Muscle layer of colon (tissue), 2 donors: Measurements from ENCODE around the gene MYO7A.

Experiments
- H3K27ac ChIP-seq: one replicate; pipeline ENCODE4 v1.7.0; 2013; ENCODE audit warnings: low read depth, mild to moderate bottlenecking, low read length, moderate library complexity
- H3K27me3 ChIP-seq, 2 donors: one replicate each; pipeline ENCODE4 v1.7.0; 2013; ENCODE audit warnings: low read length in 2 of 2, mild to moderate bottlenecking in 2 of 2; ENCODE audit not compliant: insufficient read depth in 2 of 2, control insufficient read depth in 1 of 2
- H3K36me3 ChIP-seq: one replicate; pipeline ENCODE4 v1.7.0; 2013; ENCODE audit warnings: mild to moderate bottlenecking, low read length; ENCODE audit not compliant: insufficient read depth
- H3K4me1 ChIP-seq: one replicate; pipeline ENCODE4 v1.7.0; 2013; ENCODE audit warnings: mild to moderate bottlenecking, low read length; ENCODE audit not compliant: insufficient read depth
- H3K4me3 ChIP-seq, 2 donors: one replicate each; pipeline ENCODE4 v1.7.0; 2013; ENCODE audit warnings: low read length in 2 of 2, low read depth in 1 of 2, mild to moderate bottlenecking in 1 of 2, moderate library complexity in 1 of 2
- H3K9ac ChIP-seq: one replicate; pipeline ENCODE4 v1.7.0; 2013; ENCODE audit warnings: low read length
- H3K9me3 ChIP-seq: one replicate; pipeline ENCODE4 v1.7.0; 2013; ENCODE audit warnings: mild to moderate bottlenecking, low read length
- donor health status: abdominal sarcoma.
- donor health status: Adenocarcinoma of cecum.

Gene MYO7A

GRCh38 chr11:77124041-77124440 lies 4.0 kb upstream of the MYO7A start:
- no peak overlapping the region for H3K4me3 ChIP-seq
- no peak overlapping the region for H3K9ac ChIP-seq
- peaks cover 11% of the 10 kb centered on the region for H3K4me1 ChIP-seq
- H3K9me3 ChIP-seq = no peaks in the 10 kb centered on the region
- no peak overlapping the region for H3K27ac ChIP-seq
- peaks cover 15% of the 10 kb centered on the region for H3K36me3 ChIP-seq
- peaks cover 0 to 14% of the 10 kb centered on the region in 2 donors for H3K27me3 ChIP-seq

DNA sequence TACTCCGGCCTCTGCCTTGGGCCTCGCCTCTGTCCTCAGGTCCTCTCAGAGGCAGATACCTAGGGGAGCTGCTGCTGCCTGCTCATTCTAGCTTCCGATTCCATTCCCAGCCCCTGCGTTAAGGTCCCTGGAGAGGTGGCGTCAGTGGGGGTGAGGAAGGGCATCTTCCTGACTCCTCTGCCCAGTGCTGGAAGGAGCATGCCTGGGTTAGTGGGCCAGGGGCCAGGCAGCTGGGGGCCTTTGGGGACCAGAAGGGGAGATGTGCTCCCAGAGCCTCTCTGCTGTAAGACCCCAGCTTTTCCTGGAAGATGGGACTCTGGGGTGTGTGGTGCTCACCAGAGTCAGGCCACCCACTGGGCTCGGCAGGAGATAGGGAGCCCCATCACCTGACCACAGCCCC lies 3.6 kb upstream of the MYO7A start:
- Histone ChIP-seq H3K27ac (no peak overlapping the region), H3K27me3 (peaks cover 0 to 14% of the 10 kb centered on the region in 2 donors), H3K4me3 (no peak overlapping the region), H3K9me3 (no peaks in the 10 kb centered on the region), H3K9ac (no peak overlapping the region), H3K36me3 (peaks cover 15% of the 10 kb centered on the region), H3K4me1 (peaks cover 11% of the 10 kb centered on the region)

DNA sequence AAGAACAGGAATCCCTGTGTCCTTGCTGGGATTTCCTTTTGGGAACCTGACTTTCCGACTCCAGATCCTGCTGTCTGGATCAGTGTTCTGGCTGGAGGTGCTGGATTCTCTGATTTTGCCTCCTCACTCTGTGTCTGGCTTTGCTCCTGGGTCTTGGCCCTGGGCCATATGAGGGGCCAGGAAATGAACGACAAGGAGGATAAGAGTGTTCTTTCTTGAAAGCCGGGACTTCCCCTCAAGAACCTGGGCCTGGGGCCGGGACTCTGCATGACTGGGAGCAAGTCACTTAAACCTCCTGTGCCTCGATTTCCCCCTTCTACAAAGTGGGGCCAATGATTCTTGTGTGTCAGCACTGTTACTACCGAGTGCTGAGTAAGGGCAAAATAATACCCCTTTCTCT lies 2.9 kb upstream of the MYO7A start:
- Histone ChIP-seq H3K4me1 (peaks cover 11% of the 10 kb centered on the region), H3K9ac (no peak overlapping the region), H3K27me3 (peaks cover 0 to 14% of the 10 kb centered on the region in 2 donors), H3K9me3 (no peaks in the 10 kb centered on the region), H3K27ac (no peak overlapping the region), H3K4me3 (no peak overlapping the region), H3K36me3 (peaks cover 15% of the 10 kb centered on the region)

DNA sequence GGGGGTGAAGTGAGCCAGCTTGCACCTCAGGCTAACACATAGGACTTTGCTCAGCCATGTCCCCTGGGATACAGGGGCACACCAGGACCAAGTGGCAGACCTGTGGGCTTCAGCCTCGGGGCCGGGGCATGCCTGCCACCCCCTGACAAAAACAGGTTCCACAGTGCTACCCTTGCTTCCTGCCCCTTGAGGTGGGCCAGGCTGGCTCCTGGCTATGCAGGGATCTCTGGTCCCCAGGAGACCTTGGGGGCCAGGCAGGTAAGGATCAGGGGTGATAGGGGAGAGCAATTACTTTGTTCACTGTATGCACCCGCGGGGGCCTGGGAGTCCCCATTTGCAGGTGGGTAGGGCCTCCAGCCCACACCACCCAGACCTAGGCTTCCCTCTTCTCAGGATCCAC lies 2.4 kb upstream of the MYO7A start:
- no peak overlapping the region for H3K27ac ChIP-seq
- no peaks in the 10 kb centered on the region for H3K9me3 ChIP-seq
- no peak overlapping the region for H3K4me3 ChIP-seq
- H3K9ac ChIP-seq = no peak overlapping the region
- peaks cover 15% of the 10 kb centered on the region for H3K36me3 ChIP-seq
- H3K27me3 ChIP-seq = peaks cover 0 to 14% of the 10 kb centered on the region in 2 donors
- H3K4me1 ChIP-seq = peaks cover 15% of the 10 kb centered on the region

DNA sequence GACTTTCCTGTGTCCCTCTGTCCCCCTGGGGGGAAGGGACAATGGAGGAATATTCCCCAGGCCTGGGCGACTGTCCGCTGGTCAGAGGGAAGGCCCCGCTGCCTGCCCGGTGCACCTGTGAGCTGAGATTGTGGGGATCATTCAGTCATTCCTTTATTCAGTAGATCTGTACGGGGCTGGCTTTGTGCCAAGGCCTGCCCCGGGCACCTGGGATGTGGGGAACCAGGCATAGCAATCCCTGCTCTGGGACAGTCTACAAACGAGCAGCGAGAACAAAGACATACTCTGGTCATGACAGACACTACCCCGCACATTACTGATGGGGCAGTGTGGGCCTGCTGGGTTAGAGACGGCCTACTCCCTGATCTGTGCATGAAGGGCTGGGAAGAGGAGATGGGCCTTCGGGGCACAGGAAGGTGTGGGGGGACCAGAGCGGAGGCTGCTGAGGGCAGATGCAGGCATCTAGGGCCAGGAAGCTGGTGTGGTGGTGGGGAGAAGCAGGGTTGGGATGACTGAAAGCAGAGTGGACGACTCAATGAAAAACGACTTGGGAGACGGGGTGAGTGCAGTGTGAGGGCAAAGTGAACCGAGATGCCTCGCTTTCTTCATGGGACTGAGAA lies 1.8 kb upstream of the MYO7A start:
- H3K4me1 ChIP-seq = peaks cover 20% of the 10 kb centered on the region
- H3K9ac ChIP-seq = no peak overlapping the region
- H3K36me3 ChIP-seq = peaks cover 10% of the 10 kb centered on the region
- no peaks in the 10 kb centered on the region for H3K9me3 ChIP-seq
- H3K27ac ChIP-seq = no peak overlapping the region
- H3K4me3 ChIP-seq = no peak overlapping the region
- H3K27me3 ChIP-seq = peaks cover 0 to 14% of the 10 kb centered on the region in 2 donors

DNA sequence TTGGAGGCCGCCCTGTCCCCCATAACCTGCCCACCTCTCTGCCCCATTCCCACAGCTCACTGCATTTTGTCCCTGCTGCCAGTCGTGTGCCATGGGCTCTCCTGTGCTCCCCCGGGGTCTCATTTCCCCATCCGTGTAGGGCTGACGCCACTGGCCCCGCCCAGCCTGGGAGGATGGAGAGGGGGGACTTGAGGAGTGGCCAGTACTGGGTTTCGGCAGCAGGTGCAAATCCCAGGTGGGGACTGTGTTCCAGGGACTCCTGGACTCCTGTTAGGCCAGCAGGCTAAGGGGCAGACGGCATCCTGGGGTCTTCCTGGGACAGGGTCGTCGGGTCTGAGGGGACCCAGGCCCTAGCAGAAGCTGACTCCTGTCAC lies 1.2 kb upstream of the MYO7A start:
- Histone ChIP-seq H3K27me3 (peaks cover 0 to 14% of the 10 kb centered on the region in 2 donors), H3K4me3 (peak overlapping the region; percentile 54 to 61), H3K9me3 (no peaks in the 10 kb centered on the region), H3K36me3 (peaks cover 5% of the 10 kb centered on the region), H3K9ac (peak overlapping the region; percentile 17), H3K27ac (no peak overlapping the region), H3K4me1 (peaks cover 22% of the 10 kb centered on the region)

- H3K9ac ChIP-seq = peak overlapping the region; percentile 17
- peaks cover 22% of the 10 kb centered on the region for H3K4me1 ChIP-seq
- no peak overlapping the region for H3K27ac ChIP-seq
- no peaks in the 10 kb centered on the region for H3K9me3 ChIP-seq
- H3K36me3 ChIP-seq = peaks cover 5% of the 10 kb centered on the region
- H3K4me3 ChIP-seq = peak overlapping the region; percentile 54 to 61
- peaks cover 0 to 14% of the 10 kb centered on the region in 2 donors for H3K27me3 ChIP-seq
Measured at GRCh38 chr11:77127235-77127911, 673 bp upstream of the MYO7A start.

- Histone ChIP-seq H3K4me1 (peaks cover 22% of the 10 kb centered on the region), H3K9me3 (no peaks in the 10 kb centered on the region), H3K9ac (no peak overlapping the region), H3K27ac (no peak overlapping the region), H3K36me3 (no peaks in the 10 kb centered on the region), H3K27me3 (peaks cover 0 to 14% of the 10 kb centered on the region in 2 donors), H3K4me3 (no peak overlapping the region)
Measured at GRCh38 chr11:77129069-77129841, 1.2 kb downstream of the MYO7A start.

- Histone ChIP-seq H3K9me3 (no peaks in the 10 kb centered on the region), H3K9ac (no peak overlapping the region), H3K27ac (no peak overlapping the region), H3K4me1 (peaks cover 22% of the 10 kb centered on the region), H3K4me3 (no peak overlapping the region), H3K36me3 (no peaks in the 10 kb centered on the region), H3K27me3 (peaks cover 0 to 14% of the 10 kb centered on the region in 2 donors)
Measured at GRCh38 chr11:77129842-77130756, 2.1 kb downstream of the MYO7A start.

- Histone ChIP-seq H3K4me1 (peaks cover 22% of the 10 kb centered on the region), H3K27me3 (peaks cover 0 to 14% of the 10 kb centered on the region in 2 donors), H3K9ac (no peak overlapping the region), H3K9me3 (no peaks in the 10 kb centered on the region), H3K4me3 (no peak overlapping the region), H3K36me3 (no peaks in the 10 kb centered on the region), H3K27ac (no peak overlapping the region)
Measured at GRCh38 chr11:77130763-77131513, 2.9 kb downstream of the MYO7A start.
